OCI-LY3 (cell line): ENCODE measurements around the gene HERC5.

ENCODE experiments used
- H2AFZ ChIP-seq: fragments of 200-600, 300-600 bp; shearing (Covaris generic); 2 replicates; pipeline ENCODE4 v1.6.0; 2014; ENCODE audit warnings: antibody characterized with exemption, low read depth, low read length
- H3K27ac ChIP-seq: fragments of 200-600, 300-600 bp; sonication (generic); 2 replicates; pipeline ENCODE4 v1.5.1; 2014; ENCODE audit warnings: mild to moderate bottlenecking, low read length, moderate library complexity, mixed read lengths
- H3K27me3 ChIP-seq: fragments of 200-600, 300-600 bp; sonication (generic); 2 replicates; pipeline ENCODE4 v1.6.1; 2014; ENCODE audit warnings: low read depth, low read length, mixed read lengths
- H3K36me3 ChIP-seq: fragments of 200-600, 300-600 bp; sonication (generic); replicated peaks from 2 replicates; pipeline ENCODE3; 2014; ENCODE audit warnings: low read depth, low read length, mixed read lengths
- H3K4me1 ChIP-seq: fragments of 300-600, 200-600 bp; sonication (generic); 2 replicates; pipeline ENCODE4 v1.6.1; 2014; ENCODE audit warnings: low read length, mixed read lengths
- H3K4me2 ChIP-seq: fragments of 200-600, 300-600 bp; sonication (generic); 2 replicates; pipeline ENCODE4 v1.6.1; 2014; ENCODE audit warnings: low read length, mixed read lengths
- H3K4me3 ChIP-seq: fragments of 300-600, 200-600 bp; sonication (generic); 2 replicates; pipeline ENCODE4 v1.5.1; 2014; ENCODE audit warnings: antibody characterized with exemption, mild to moderate bottlenecking, low read length, moderate library complexity
- H3K79me2 ChIP-seq: fragments of 300-600, 200-600 bp; shearing (Covaris generic); 2 replicates; pipeline ENCODE4 v1.6.1; 2014; ENCODE audit warnings: mild to moderate bottlenecking, low read length, mixed read lengths
- H3K9ac ChIP-seq: fragments of 300-600, 200-600 bp; shearing (Covaris generic); 2 replicates; pipeline ENCODE4 v1.6.0; 2014; ENCODE audit warnings: mild to moderate bottlenecking, low read length, moderate library complexity
- H3K9me3 ChIP-seq: fragments of 200-600, 300-600 bp; shearing (Covaris generic); 2 replicates; pipeline ENCODE4 v1.6.1; 2014; ENCODE audit warnings: low read length, mixed read lengths; ENCODE audit not compliant: insufficient read depth
- H4K20me1 ChIP-seq: fragments of 200-600, 300-600 bp; sonication (generic); 2 replicates; pipeline ENCODE4 v1.6.1; 2016; ENCODE audit warnings: low read length, mixed read lengths; ENCODE audit not compliant: insufficient read depth
- CTCF ChIP-seq: fragments of 200-600, 300-600 bp; sonication (generic); IDR thresholded peaks from 2 replicates; pipeline ENCODE4 v1.5.1; 2014; ENCODE audit warnings: antibody characterized with exemption, low read length, low read depth
- EZH2phosphoT487 ChIP-seq: fragments of 200-600 bp; shearing (Covaris generic); IDR thresholded peaks from 2 replicates; pipeline ENCODE4 v1.6.1; 2018; ENCODE audit warnings: antibody characterized with exemption, mixed run types, low read depth

Gene HERC5

GRCh38 chr4:88441696-88442095 is 15.2 kb upstream of the HERC5 start:
- no peaks in the 10 kb centered on the region for H3K4me1 ChIP-seq
- H4K20me1 ChIP-seq, result no peaks in the 10 kb centered on the region
- no peak overlapping the region for H3K9ac ChIP-seq
- H3K27me3 ChIP-seq, result no peaks in the 10 kb centered on the region
- no peak overlapping the region for H3K4me2 ChIP-seq
- no peak for TF ChIP-seq CTCF
- no peak for TF ChIP-seq EZH2phosphoT487
- no peak overlapping the region for H3K27ac ChIP-seq
- H3K36me3 ChIP-seq, result peaks cover 12% of the 10 kb centered on the region
- H3K4me3 ChIP-seq, result no peak overlapping the region
- no peaks in the 10 kb centered on the region for H3K79me2 ChIP-seq
- no peak overlapping the region for H2AFZ ChIP-seq
- H3K9me3 ChIP-seq, result no peaks in the 10 kb centered on the region

GRCh38 chr4:88442689-88443191 is 14.2 kb upstream of the HERC5 start:
- Histone ChIP-seq H3K4me2 (no peak overlapping the region), H3K27me3 (no peaks in the 10 kb centered on the region), H3K9me3 (no peaks in the 10 kb centered on the region), H3K79me2 (no peaks in the 10 kb centered on the region), H3K36me3 (peaks cover 12% of the 10 kb centered on the region), H3K27ac (no peak overlapping the region), H4K20me1 (no peaks in the 10 kb centered on the region), H3K9ac (no peak overlapping the region), H3K4me3 (no peak overlapping the region), H2AFZ (no peak overlapping the region), H3K4me1 (no peaks in the 10 kb centered on the region)
- TF ChIP-seq EZH2phosphoT487 (no peak), CTCF (no peak)

GRCh38 chr4:88443486-88443885 is 13.4 kb upstream of the HERC5 start:
- Histone ChIP-seq H3K9me3 (no peaks in the 10 kb centered on the region), H2AFZ (no peak overlapping the region), H4K20me1 (no peaks in the 10 kb centered on the region), H3K9ac (no peak overlapping the region), H3K4me1 (no peaks in the 10 kb centered on the region), H3K4me2 (no peak overlapping the region), H3K4me3 (no peak overlapping the region), H3K36me3 (peaks cover 12% of the 10 kb centered on the region), H3K79me2 (no peaks in the 10 kb centered on the region), H3K27ac (no peak overlapping the region), H3K27me3 (no peaks in the 10 kb centered on the region)
- TF ChIP-seq CTCF, result no peak
- TF ChIP-seq EZH2phosphoT487, result no peak

GRCh38 chr4:88445252-88445651 is 11.7 kb upstream of the HERC5 start:
- Histone ChIP-seq H3K9me3 (no peaks in the 10 kb centered on the region), H3K4me2 (no peak overlapping the region), H4K20me1 (no peaks in the 10 kb centered on the region), H3K27me3 (no peaks in the 10 kb centered on the region), H3K79me2 (no peaks in the 10 kb centered on the region), H3K4me3 (no peak overlapping the region), H3K36me3 (peaks cover 12% of the 10 kb centered on the region), H2AFZ (no peak overlapping the region), H3K27ac (no peak overlapping the region), H3K9ac (no peak overlapping the region), H3K4me1 (no peaks in the 10 kb centered on the region)
- no peak for TF ChIP-seq EZH2phosphoT487
- no peak for TF ChIP-seq CTCF
